Ovary (tissue), 9 donors: ENCODE results near the gene RALGPS1. TPM values are rescaled to one million over a fixed set of nuclear protein-coding genes. Genes with fewer than 3 reads are reported as not detected.
A peak's percentile ranks its signal among the peaks of the same experiment; 100 is the strongest.

Experiments
- DNase-seq, 5 donors: peaks; one replicate each; pipeline ENCODE4 v3.0.0-alpha.2; 2019 to 2020
- H3K27ac ChIP-seq, 2 donors: fragments of 200-600 bp; one replicate each; pipeline versions ENCODE4 v1.5.1 to v1.8.0; 2019 to 2022
- H3K27me3 ChIP-seq: fragments of 200-600 bp; one replicate; pipeline ENCODE4 v1.8.0; 2022
- H3K36me3 ChIP-seq: fragments of 200-600 bp; sonication (generic); one replicate; pipeline ENCODE4 v1.5.1; 2019
- H3K4me1 ChIP-seq: one replicate; pipeline ENCODE4 v1.8.1; 2013; ENCODE audit warnings: mild to moderate bottlenecking, moderate library complexity; ENCODE audit not compliant: insufficient read depth
- H3K4me3 ChIP-seq: fragments of 200-600 bp; sonication (generic); one replicate; pipeline ENCODE4 v1.5.1; 2017
- H3K9me3 ChIP-seq, 2 donors: fragments of 200-600 bp in 1 of 2; sonication (generic) in 1 of 2; one replicate each; pipeline versions ENCODE4 v1.5.1 to v1.8.1; 2013 to 2019; ENCODE audit warnings: mild to moderate bottlenecking in 1 of 2, moderate library complexity in 1 of 2
- EP300 ChIP-seq: sonication (generic); formaldehyde crosslinking; IDR thresholded peaks from one replicate; pipeline ENCODE4 v1.6.1; 2017; ENCODE audit warnings: antibody characterized with exemption
- POLR2A ChIP-seq: fragments of 450-650 bp; IDR thresholded peaks from one replicate; pipeline ENCODE4 v1.6.1; 2017; ENCODE audit warnings: antibody characterized with exemption, mild to moderate bottlenecking, moderate library complexity
- WGBS, 3 donors: extraction: QIAGEN DNeasy Blood & Tissue Kit in 1 of 3; methylation state at CpG; one replicate each; pipeline versions ENCODE4 v1.1.5 to v1.1.7; 2013 to 2017; 5-methylcytosine and 5-hydroxymethylcytosine counted together
- intact Hi-C, 4 donors: fragments of 100-400 bp; cut with DNase I; formaldehyde crosslinking; loops; one replicate each; pipeline versions ENCODE4 v1.11.0 to v1.15.1; 2022 to 2023
- polyA plus RNA-seq, 2 donors: library from polyadenylated mRNA; stranded (reverse); fragments of 200-250 nt in 1 of 2; fragments of 350-450 nt in 1 of 2; fragmentation: Illumina TruSeq in 1 of 2; extraction: RNeasy Lipid Tissue Mini Kit (QIAGEN cat#74804) in 1 of 2; gene quantifications; one replicate each; pipeline ENCODE4 v1.2.3, GENCODE V29; 2013 to 2014
- total RNA-seq, 7 donors: library from RNA; depleted of rRNA in 2 of 7; stranded (reverse); fragments of >200 nt in 2 of 7; fragmentation: NEBNext Ultra II Directional in 3 of 7; extraction: Animal tissue kit (Norgen Biotek cat#: 25700) in 3 of 7; gene quantifications; one replicate each; pipeline versions ENCODE4 v1.1.0 to v1.2.4, GENCODE V29; 2016 to 2023
- TF ChIP-seq, protein P1 (sequence below), 3 donors: fragments of 450-650 bp in 2 of 3; fragments of 200-600 bp in 1 of 3; IDR thresholded peaks; one replicate each; pipeline versions ENCODE4 v1.5.1 to v1.8.0; 2016 to 2022; ENCODE audit warnings: antibody characterized with exemption in 3 of 3, mild to moderate bottlenecking in 1 of 3
- donor health status: DM: no; HTN: no; CAD: no; lungs with moderate emphysema.
- donor health status: DM: no; HTN: no; CAD: no.
- donor health status: Bipolar disorder and iron deficiency.
- donor health status: DM: yes; HTN: yes; CAD: no.
- donor health status: DM: no; HTN: no; CAD: no.
- donor health status: DM: yes; HTN: yes; CAD: no.

Gene RALGPS1
- total and polyA plus RNA-seq, 9 donors = 2.3 to 13.1 (median 6.9) TPM

GRCh38 chr9:127136081-127136879 is 221.7 kb downstream of the RALGPS1 start:
- Histone ChIP-seq H3K4me1 (peaks cover 14% of the 10 kb centered on the region), H3K27ac (no peak overlapping the region), H3K9me3 (no peaks in the 10 kb centered on the region), H3K36me3 (no peaks in the 10 kb centered on the region), H3K27me3 (no peaks in the 10 kb centered on the region), H3K4me3 (no peak overlapping the region)
- intact Hi-C loops = loop anchor here in 1 of 4 donors (5.0 kb wide), 1 partner anchor 46 kb away; no protein-coding TSS in a partner anchor
- 75 to 80% (median 79%) methylated on average over 8 of the region's 8 CpGs for WGBS, 3 donors
- no peak for TF ChIP-seq POLR2A
- TF ChIP-seq, protein P1, sequence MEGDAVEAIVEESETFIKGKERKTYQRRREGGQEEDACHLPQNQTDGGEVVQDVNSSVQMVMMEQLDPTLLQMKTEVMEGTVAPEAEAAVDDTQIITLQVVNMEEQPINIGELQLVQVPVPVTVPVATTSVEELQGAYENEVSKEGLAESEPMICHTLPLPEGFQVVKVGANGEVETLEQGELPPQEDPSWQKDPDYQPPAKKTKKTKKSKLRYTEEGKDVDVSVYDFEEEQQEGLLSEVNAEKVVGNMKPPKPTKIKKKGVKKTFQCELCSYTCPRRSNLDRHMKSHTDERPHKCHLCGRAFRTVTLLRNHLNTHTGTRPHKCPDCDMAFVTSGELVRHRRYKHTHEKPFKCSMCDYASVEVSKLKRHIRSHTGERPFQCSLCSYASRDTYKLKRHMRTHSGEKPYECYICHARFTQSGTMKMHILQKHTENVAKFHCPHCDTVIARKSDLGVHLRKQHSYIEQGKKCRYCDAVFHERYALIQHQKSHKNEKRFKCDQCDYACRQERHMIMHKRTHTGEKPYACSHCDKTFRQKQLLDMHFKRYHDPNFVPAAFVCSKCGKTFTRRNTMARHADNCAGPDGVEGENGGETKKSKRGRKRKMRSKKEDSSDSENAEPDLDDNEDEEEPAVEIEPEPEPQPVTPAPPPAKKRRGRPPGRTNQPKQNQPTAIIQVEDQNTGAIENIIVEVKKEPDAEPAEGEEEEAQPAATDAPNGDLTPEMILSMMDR (IDR thresholded peaks at IDR 0.05) = no peak
- TF ChIP-seq EP300 = no peak
- DNase-seq = peak; percentile 8 to 33 (median 26)

GRCh38 chr9:127136880-127137639 is 222.5 kb downstream of the RALGPS1 start:
- H3K9me3 ChIP-seq = no peaks in the 10 kb centered on the region
- H3K27me3 ChIP-seq = no peaks in the 10 kb centered on the region
- no peak overlapping the region for H3K4me3 ChIP-seq
- H3K4me1 ChIP-seq = peaks cover 14% of the 10 kb centered on the region
- no peak for TF ChIP-seq EP300
- TF ChIP-seq, protein P1 (IDR thresholded peaks at IDR 0.05) = no peak
- TF ChIP-seq POLR2A = no peak
- intact Hi-C loops = loop anchor here in 1 of 4 donors (5.0 kb wide), 1 partner anchor 45 kb away; no protein-coding TSS in a partner anchor
- no peaks in the 10 kb centered on the region for H3K36me3 ChIP-seq
- H3K27ac ChIP-seq = no peak overlapping the region
- DNase-seq = peak; percentile 5 to 24 (median 12)
- WGBS, 3 donors = 95 to 97% (median 96%) methylated on average over 5 of the region's 5 CpGs

DNA sequence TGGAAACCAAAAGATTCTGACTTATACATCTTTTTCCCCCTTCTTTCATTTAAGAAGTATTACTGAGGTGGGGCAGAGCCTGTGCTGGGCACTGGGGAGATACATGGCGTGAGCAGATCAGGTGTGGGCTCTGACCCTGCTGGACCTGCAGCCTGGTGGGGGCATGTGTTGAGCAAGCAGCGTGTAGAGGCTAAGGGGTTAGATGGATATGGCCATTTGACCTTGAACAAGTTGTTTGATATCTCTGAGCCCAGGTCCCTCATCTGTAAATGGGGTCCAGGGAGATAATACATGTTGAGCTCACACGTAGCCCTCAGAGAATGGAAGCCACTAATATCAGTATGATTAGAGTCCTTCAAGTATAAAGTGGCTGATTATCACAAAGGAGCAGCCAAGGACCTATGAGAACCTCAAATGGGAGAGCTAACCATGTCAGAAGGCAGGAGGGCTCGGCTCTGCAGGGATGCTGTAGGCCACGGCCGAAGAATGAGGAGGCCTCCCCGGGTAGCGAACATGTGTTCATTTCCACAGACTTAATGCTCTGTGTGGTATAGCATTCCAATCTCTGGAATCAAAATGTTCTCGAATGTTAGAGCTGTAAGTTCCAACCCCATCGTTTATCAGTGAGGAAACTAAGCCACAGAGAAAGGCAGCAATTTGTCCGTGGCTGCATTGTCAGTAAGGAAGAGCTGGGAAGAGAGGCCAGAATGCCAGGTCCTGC is 223.2 kb downstream of the RALGPS1 start:
- H3K36me3 ChIP-seq = no peaks in the 10 kb centered on the region
- H3K27ac ChIP-seq = no peak overlapping the region
- no peaks in the 10 kb centered on the region for H3K9me3 ChIP-seq
- peaks cover 13% of the 10 kb centered on the region for H3K4me1 ChIP-seq
- 89 to 92% (median 92%) methylated on average over 11 of the region's 11 CpGs for WGBS, 3 donors
- H3K4me3 ChIP-seq = no peak overlapping the region
- intact Hi-C loops = loop anchor here in 1 of 4 donors (5.0 kb wide), 1 partner anchor 45 kb away; no protein-coding TSS in a partner anchor
- no peaks in the 10 kb centered on the region for H3K27me3 ChIP-seq
- DNase-seq = peak in 3 of 5 donors; percentile 5 to 13 (median 9)
- TF ChIP-seq EP300 (no peak), POLR2A (no peak)
- TF ChIP-seq, protein P1 (IDR thresholded peaks at IDR 0.05) = no peak

GRCh38 chr9:127138444-127138843 is 223.9 kb downstream of the RALGPS1 start:
- intact Hi-C loops = loop anchor here in 1 of 4 donors (5.0 kb wide), 1 partner anchor 44 kb away; no protein-coding TSS in a partner anchor
- H3K4me1 ChIP-seq = peaks cover 9% of the 10 kb centered on the region
- TF ChIP-seq, protein P1 (IDR thresholded peaks at IDR 0.05) = no peak
- no peak for TF ChIP-seq POLR2A
- no peak for TF ChIP-seq EP300
- H3K9me3 ChIP-seq = no peaks in the 10 kb centered on the region
- 92 to 100% (median 98%) methylated on average over 4 of the region's 4 CpGs for WGBS, 3 donors
- H3K4me3 ChIP-seq = no peak overlapping the region
- H3K27me3 ChIP-seq = no peaks in the 10 kb centered on the region
- DNase-seq = peak in 4 of 5 donors; percentile 5 to 12 (median 8)
- H3K36me3 ChIP-seq = no peaks in the 10 kb centered on the region
- H3K27ac ChIP-seq = no peak overlapping the region
